HEK293 (cell line): ENCODE results near the gene THAP7.

Experiments
- CTCF ChIA-PET: fragments of 350-600 bp; formaldehyde crosslinking; extraction: SDS; loops from one replicate; lab custom pipeline; 2021; ENCODE audit warnings: antibody characterized with exemption; lab: Yijun Ruan, JAX
- POLR2A ChIA-PET: fragments of 300-600 bp; formaldehyde crosslinking; extraction: SDS; loops from one replicate; lab custom pipeline; 2020; ENCODE audit warnings: antibody characterized with exemption, inconsistent platforms; lab: Yijun Ruan, JAX
- H3K27ac ChIP-seq: fragments of 200-500 bp; sonication (Bioruptor generic); 2 replicates; pipeline ENCODE4 v1.5.1; 2014; ENCODE audit warnings: low read depth, low read length, control low read depth, inconsistent platforms; ENCODE audit errors: extremely low read depth
- H3K36me3 ChIP-seq, 2 experiments: fragments of 200-500 bp in 1 of 2; sonication (Bioruptor generic) in 1 of 2; 1 replicate in 1 of 2; 2 replicates in 1 of 2; pipeline ENCODE4 v1.5.1; 2014 to 2017; ENCODE audit warnings: inconsistent platforms in 2 of 2, low read length in 2 of 2; ENCODE audit not compliant: control insufficient read depth in 2 of 2, insufficient read depth in 1 of 2
- H3K4me1 ChIP-seq: fragments of 200-500 bp; sonication (Bioruptor generic); 2 replicates; pipeline ENCODE4 v1.5.1; 2014; ENCODE audit warnings: mild to moderate bottlenecking, low read length, inconsistent platforms; ENCODE audit not compliant: control insufficient read depth, insufficient read depth
- H3K4me3 ChIP-seq: 2 replicates; pipeline ENCODE4 v1.5.1; 2011; ENCODE audit warnings: low read depth, mild to moderate bottlenecking, control low read depth, low read length, moderate library complexity
- H3K9me3 ChIP-seq: fragments of 200-500 bp; sonication (Bioruptor generic); 2 replicates; pipeline ENCODE4 v1.5.1; 2014; ENCODE audit warnings: low read depth, low read length, inconsistent platforms; ENCODE audit not compliant: control insufficient read depth, insufficient read depth
- ATF2 ChIP-seq: fragments of 450-650 bp; formaldehyde crosslinking; IDR thresholded peaks from 2 replicates; pipeline ENCODE4 v1.5.1; 2016; ENCODE audit warnings: missing biosample characterization, missing genetic modification characterization, low read depth
- HIC1 ChIP-seq: fragments of 450-650 bp; formaldehyde crosslinking; IDR thresholded peaks from 2 replicates; pipeline ENCODE4 v1.5.1; 2016; ENCODE audit warnings: missing biosample characterization, missing genetic modification characterization
- MEIS1 ChIP-seq: sonication (generic); formaldehyde crosslinking; IDR thresholded peaks from 2 replicates; pipeline ENCODE4 v1.8.1; 2022; ENCODE audit warnings: missing genetic modification reagents, mild to moderate bottlenecking, borderline replicate concordance
- RBAK ChIP-seq: fragments of 450-650 bp; formaldehyde crosslinking; IDR thresholded peaks from 2 replicates; pipeline ENCODE4 v1.5.1; 2016; ENCODE audit warnings: missing biosample characterization, missing genetic modification characterization
- ZBTB10 ChIP-seq: fragments of 450-650 bp; formaldehyde crosslinking; IDR thresholded peaks from 2 replicates; pipeline ENCODE4 v1.5.1; 2016; ENCODE audit warnings: missing biosample characterization, missing genetic modification characterization
- ZBTB17 ChIP-seq: fragments of 450-650 bp; formaldehyde crosslinking; IDR thresholded peaks from 2 replicates; pipeline ENCODE4 v1.5.1; 2016; ENCODE audit warnings: missing biosample characterization, missing genetic modification characterization
- ZBTB48 ChIP-seq: fragments of 450-650 bp; formaldehyde crosslinking; IDR thresholded peaks from 2 replicates; pipeline ENCODE4 v1.5.1; 2016; ENCODE audit warnings: missing biosample characterization, missing genetic modification characterization
- ZNF302 ChIP-seq: fragments of 450-650 bp; formaldehyde crosslinking; IDR thresholded peaks from 2 replicates; pipeline ENCODE4 v1.5.1; 2016; ENCODE audit warnings: missing biosample characterization, missing genetic modification characterization, low read depth
- ZNF433 ChIP-seq: fragments of 450-650 bp; formaldehyde crosslinking; IDR thresholded peaks from 2 replicates; pipeline ENCODE4 v1.5.1; 2016; ENCODE audit warnings: missing biosample characterization, missing genetic modification characterization, low read depth
- ZNF561 ChIP-seq: fragments of 450-650 bp; IDR thresholded peaks from 2 replicates; pipeline ENCODE4 v1.5.1; 2018; ENCODE audit warnings: missing biosample characterization, missing genetic modification characterization, borderline replicate concordance
- ZNF658 ChIP-seq: fragments of 450-650 bp; formaldehyde crosslinking; IDR thresholded peaks from 2 replicates; pipeline ENCODE4; 2016; ENCODE audit warnings: missing biosample characterization, missing genetic modification characterization
- ZNF785 ChIP-seq: fragments of 450-650 bp; formaldehyde crosslinking; IDR thresholded peaks from 2 replicates; pipeline ENCODE4 v1.5.1; 2016; ENCODE audit warnings: missing biosample characterization, missing genetic modification characterization

Gene THAP7

GRCh38 chr22:20951932-20952380 is 50.0 kb downstream of the THAP7 start (continued):
- TF ChIP-seq ZNF561 (tag by site-specific recombination): no peak

GRCh38 chr22:20951151-20951931 is 50.6 kb downstream of the THAP7 start:
- Histone ChIP-seq H3K36me3 (peaks cover 5 to 68% of the 10 kb centered on the region in 2 experiments; a peak in 2 of 3 replicates), H3K9me3 (no peaks in the 10 kb centered on the region), H3K4me1 (no peaks in the 10 kb centered on the region), H3K27ac (peak overlapping the region; percentile 7; the same call in 1 of the 2 replicates), H3K4me3 (no peak overlapping the region)
- TF ChIP-seq ATF2 (no peak), ZBTB10 (tag by site-specific recombination) (no peak), HIC1 (no peak), ZNF658 (no peak), ZBTB17 (no peak), MEIS1 (CRISPR knock-in tag) (no peak), ZNF785 (tag by site-specific recombination) (no peak), ZBTB48 (no peak), ZNF433 (tag by site-specific recombination) (no peak), ZNF302 (tag by site-specific recombination) (no peak)
- ChIA-PET POLR2A (interaction anchor here (0.5 to 1.3 kb wide), 4 partner anchors 14 to 33 kb away, joined by 3 to 6 read pairs (median 4); partner anchors contain the start of gene LZTR1), CTCF (interaction anchor here (0.5 to 1.5 kb wide), 4 partner anchors 10 to 66 kb away, joined by 3 to 5 read pairs (median 3); partner anchors contain the start of gene LZTR1)

- POLR2A ChIA-PET: no interaction called here
- H3K36me3 ChIP-seq: peaks cover 5 to 78% of the 10 kb centered on the region in 2 experiments; a peak in 2 of 3 replicates
Measured at GRCh38 chr22:20949698-20950183, 52.2 kb downstream of the THAP7 start.

More at GRCh38 chr22:20949698-20950183, 52.2 kb downstream of the THAP7 start:
- no peaks in the 10 kb centered on the region for H3K4me1 ChIP-seq
- H3K27ac ChIP-seq: no peak overlapping the region
- H3K4me3 ChIP-seq: no peak overlapping the region
- CTCF ChIA-PET: interaction anchor here (1.2 to 1.3 kb wide), 2 partner anchors 13 to 64 kb away, joined by 3 read pairs; no protein-coding TSS in a partner anchor
- H3K9me3 ChIP-seq: no peaks in the 10 kb centered on the region
- TF ChIP-seq ZNF785 (tag by site-specific recombination): no peak
- no peak for TF ChIP-seq RBAK (tag by site-specific recombination)
